HepG2 (cell line): ENCODE data around the gene UBQLN4. TPM values are rescaled to one million over a fixed set of nuclear protein-coding genes. Genes with fewer than 3 reads are reported as not detected.
A peak's percentile ranks its signal among the peaks of the same experiment; 100 is the strongest.

Experiments
- ATAC-seq: fragments of 200-7000 bp; cut with Tn5 transposase; 3 replicates; pipeline ENCODE4 v1.9.1; 2020; ENCODE audit warnings: mild to moderate bottlenecking, moderate library complexity
- BruUV-seq: library from RNA; stranded (reverse); fragments of 400-500 nt; replicated peaks from 2 replicates; lab custom pipeline; 2021; lab: Mats Ljungman, UMichigan
- CTCF ChIA-PET: fragments of 300-600 bp; formaldehyde crosslinking; extraction: SDS; loops from one replicate; lab custom pipeline; 2021; ENCODE audit warnings: low total read pairs, inconsistent platforms, low intra/inter-chr PET ratio; lab: Yijun Ruan, JAX
- POLR2A ChIA-PET: fragments of 350-600 bp; sonication (Branson Sonifier 250); formaldehyde crosslinking; loops from one replicate; lab custom pipeline; 2020; ENCODE audit warnings: antibody characterized with exemption, inconsistent platforms; lab: Yijun Ruan, JAX
- DNase-seq: peaks from one replicate; pipeline ENCODE4 v3.0.0-alpha.2; 2015; ENCODE audit warnings: low spot score
- FAIRE-seq: peaks from 3 replicates; lab custom pipeline; 2011; peaks lifted over from hg19 to GRCh38; lab: Jason Lieb, UNC
- H2AFZ ChIP-seq: one replicate; pipeline ENCODE4 v1.6.1; 2011; ENCODE audit warnings: low read length, inconsistent platforms
- H3K27ac ChIP-seq: fragments of 300-600 bp; 3 replicates; pipeline ENCODE4 v1.8.0; 2011; ENCODE audit warnings: mixed run types, mild to moderate bottlenecking, mixed read lengths, low read length, inconsistent platforms; ENCODE audit not compliant: insufficient read depth; ENCODE audit errors: extremely low read length
- H3K27me3 ChIP-seq, 2 experiments: fragments of 200-600 bp in 1 of 2; 2 replicates in 1 of 2; 3 replicates in 1 of 2; pipeline versions ENCODE4 v1.6.0 to v1.8.0; 2011; ENCODE audit warnings: low read length in 2 of 2, mild to moderate bottlenecking in 2 of 2, moderate library complexity in 2 of 2, inconsistent platforms in 1 of 2; ENCODE audit not compliant: insufficient read depth in 2 of 2, control insufficient read depth in 1 of 2
- H3K36me3 ChIP-seq, 2 experiments: fragments of 200-600 bp in 1 of 2; replicated peaks in 1 of 2; 2 replicates in 1 of 2; 3 replicates in 1 of 2; pipeline versions ENCODE4 v1.5.1 to v1.8.0; 2011; ENCODE audit warnings: low read length in 2 of 2, inconsistent platforms in 1 of 2; ENCODE audit not compliant: insufficient read depth in 2 of 2, control insufficient read depth in 1 of 2
- H3K4me1 ChIP-seq: 2 replicates; pipeline ENCODE4 v1.5.1; 2012; ENCODE audit warnings: low read length, inconsistent platforms; ENCODE audit not compliant: insufficient read depth
- H3K4me2 ChIP-seq: 2 replicates; pipeline ENCODE4 v1.6.0; 2011; ENCODE audit warnings: low read depth, low read length, inconsistent platforms
- H3K4me3 ChIP-seq, 3 experiments: fragments of 200-600 bp in 1 of 3; sonication (generic), shearing (Covaris generic) in 1 of 3; replicated peaks in 1 of 3; 2 replicates each; pipeline ENCODE4 v1.5.1; 2011 to 2016; ENCODE audit warnings: low read length in 3 of 3, inconsistent platforms in 2 of 3, low read depth in 2 of 3, mild to moderate bottlenecking in 2 of 3, control low read depth in 1 of 3, mixed read lengths in 1 of 3; ENCODE audit not compliant: insufficient read depth in 1 of 3
- H3K79me2 ChIP-seq: one replicate; pipeline ENCODE4 v1.6.1; 2011; ENCODE audit warnings: low read length, inconsistent platforms; ENCODE audit not compliant: insufficient read depth
- H3K9ac ChIP-seq: 2 replicates; pipeline ENCODE4 v1.6.0; 2011; ENCODE audit warnings: mild to moderate bottlenecking, low read depth, low read length, inconsistent platforms; ENCODE audit not compliant: insufficient read depth
- H3K9me3 ChIP-seq: 2 replicates; pipeline ENCODE4 v1.5.1; 2012; ENCODE audit warnings: mild to moderate bottlenecking, low read length
- H4K20me1 ChIP-seq: 2 replicates; pipeline ENCODE4 v1.6.0; 2011; ENCODE audit warnings: inconsistent platforms, mild to moderate bottlenecking, low read length, moderate library complexity; ENCODE audit not compliant: insufficient read depth
- AGO2 ChIP-seq: fragments of 200-400 bp; formaldehyde crosslinking; optimal IDR thresholded peaks from 2 replicates; pipeline ENCODE3; 2017; ENCODE audit warnings: mild to moderate bottlenecking, low read depth, low read length, moderate library complexity
- BHLHE40 ChIP-seq: IDR thresholded peaks from 2 replicates; pipeline ENCODE4 v1.6.1; 2011; ENCODE audit warnings: low read length, improper control_type of control experiment
- EP300 ChIP-seq, 3 experiments: sonication (generic) in 1 of 3; formaldehyde crosslinking in 1 of 3; IDR thresholded peaks; 2 replicates each; pipeline versions ENCODE4 v1.5.1 to v1.6.1; 2011 to 2020; ENCODE audit warnings: low read depth in 2 of 3, low read length in 2 of 3, borderline replicate concordance in 1 of 3, improper control_type of control experiment in 1 of 3, mild to moderate bottlenecking in 1 of 3, missing genetic modification reagents in 1 of 3, moderate library complexity in 1 of 3
- ETV6 ChIP-seq: sonication (generic); formaldehyde crosslinking; conservative IDR thresholded peaks from 2 replicates; pipeline ENCODE4 v1.4.0; 2020; ENCODE audit warnings: missing genetic modification reagents
- EZH2 ChIP-seq: conservative IDR thresholded peaks from 2 replicates; pipeline ENCODE4 v1.6.1; 2012; ENCODE audit warnings: mild to moderate bottlenecking, low read depth, low read length, moderate library complexity
- FOXO1 ChIP-seq: sonication (generic); formaldehyde crosslinking; IDR thresholded peaks from 2 replicates; pipeline ENCODE4 v1.4.0; 2020; ENCODE audit warnings: missing genetic modification reagents
- GATAD1 ChIP-seq: IDR thresholded peaks from 2 replicates; pipeline ENCODE4 v1.6.1; 2016; ENCODE audit warnings: missing genetic modification reagents, missing compliant biosample characterization
- HMGA1 ChIP-seq: sonication (generic); formaldehyde crosslinking; conservative IDR thresholded peaks from 2 replicates; pipeline ENCODE4 v1.4.0; 2020; ENCODE audit warnings: missing genetic modification reagents
- HOXA3 ChIP-seq: sonication (generic); formaldehyde crosslinking; IDR thresholded peaks from 2 replicates; pipeline ENCODE4 v1.5.0; 2020; ENCODE audit warnings: missing genetic modification reagents
- KLF16 ChIP-seq, 2 experiments: sonication (generic) in 1 of 2; formaldehyde crosslinking in 1 of 2; IDR thresholded peaks; 2 replicates each; pipeline versions ENCODE4 v1.6.1 to v1.8.0; 2016 to 2023; ENCODE audit warnings: missing genetic modification reagents in 2 of 2, missing compliant biosample characterization in 1 of 2
- MIXL1 ChIP-seq: IDR thresholded peaks from 2 replicates; pipeline ENCODE4 v1.6.1; 2016
- NFATC3 ChIP-seq: sonication (generic); formaldehyde crosslinking; IDR thresholded peaks from 2 replicates; pipeline ENCODE4 v1.5.1; 2020; ENCODE audit warnings: mild to moderate bottlenecking, missing genetic modification reagents
- SAP130 ChIP-seq: IDR thresholded peaks from 2 replicates; pipeline ENCODE4 v1.6.1; 2016; ENCODE audit warnings: low read depth
- ZNF430 ChIP-seq: sonication (generic); formaldehyde crosslinking; IDR thresholded peaks from 2 replicates; pipeline ENCODE4 v1.9.0; 2021; ENCODE audit warnings: mild to moderate bottlenecking, missing genetic modification reagents
- ZNF580 ChIP-seq: IDR thresholded peaks from 2 replicates; pipeline ENCODE4 v1.6.1; 2016; ENCODE audit warnings: low read depth, borderline replicate concordance
- ZNF761 ChIP-seq: sonication (generic); formaldehyde crosslinking; conservative IDR thresholded peaks from 2 replicates; pipeline ENCODE4 v1.4.0; 2020; ENCODE audit warnings: mild to moderate bottlenecking, missing genetic modification reagents
- ZZZ3 ChIP-seq: sonication (generic); formaldehyde crosslinking; IDR thresholded peaks from 2 replicates; pipeline ENCODE4 v1.4.0; 2020; ENCODE audit warnings: missing genetic modification reagents, mild to moderate bottlenecking, borderline replicate concordance
- WGBS: methylation state at CpG from one replicate; pipeline ENCODE4 v1.1.6; 2017; ENCODE audit warnings: low lambda C conversion rate; 5-methylcytosine and 5-hydroxymethylcytosine counted together
- in situ Hi-C: cut with HindIII; loops from 2 replicates; pipeline ENCODE4 v1.10.0; 2017; ENCODE audit warnings: low pct_unique_long_range_greater_than_20kb; ENCODE audit not compliant: extremely low pct_ligation_motif_present
- intact Hi-C: fragments of 100-400 bp; cut with micrococcal nuclease; formaldehyde crosslinking; loops from one replicate; pipeline ENCODE4 v1.10.0; 2022; ENCODE audit not compliant: unreplicated experiment
- polyA plus RNA-seq, 8 experiments: library from polyadenylated mRNA; depleted of rRNA in 3 of 8; stranded (reverse) in 7 of 8; unstranded in 1 of 8; fragments of >200 nt; fragmentation: Illumina TruSeq in 4 of 8; extraction: Trizol in 4 of 8; gene quantifications; 2 replicates each; pipeline versions ENCODE4 v1.2.1 to v1.2.3, GENCODE V29; 2011 to 2016; ENCODE audit warnings: low read depth in 4 of 8, missing spikeins in 1 of 8, mixed read lengths in 1 of 8; ENCODE audit not compliant: insufficient read depth in 1 of 8
- total RNA-seq, 5 experiments: library from RNA; depleted of rRNA; stranded (reverse); fragments of >200 nt; fragmentation: Illumina TruSeq; extraction: Trizol; gene quantifications; 2 replicates each; pipeline ENCODE4 v1.2.3, GENCODE V29; 2016; ENCODE audit warnings: low read depth in 1 of 5
- TF ChIP-seq, protein P1 (sequence below): sonication (generic); formaldehyde crosslinking; IDR thresholded peaks from 2 replicates; pipeline ENCODE4 v1.9.0; 2021; ENCODE audit warnings: missing genetic modification reagents, mild to moderate bottlenecking, borderline replicate concordance
- TF ChIP-seq, protein P2 (sequence below): IDR thresholded peaks from 2 replicates; pipeline ENCODE4 v1.6.1; 2016; ENCODE audit warnings: mild to moderate bottlenecking, missing biosample characterization, missing genetic modification reagents

Gene UBQLN4
- total and polyA plus RNA-seq, 2 of the 13 experiments (the other 11 are each of a cell fraction or from before 2014, with no cell fraction given): 31.5 to 39.8 TPM

DNA sequence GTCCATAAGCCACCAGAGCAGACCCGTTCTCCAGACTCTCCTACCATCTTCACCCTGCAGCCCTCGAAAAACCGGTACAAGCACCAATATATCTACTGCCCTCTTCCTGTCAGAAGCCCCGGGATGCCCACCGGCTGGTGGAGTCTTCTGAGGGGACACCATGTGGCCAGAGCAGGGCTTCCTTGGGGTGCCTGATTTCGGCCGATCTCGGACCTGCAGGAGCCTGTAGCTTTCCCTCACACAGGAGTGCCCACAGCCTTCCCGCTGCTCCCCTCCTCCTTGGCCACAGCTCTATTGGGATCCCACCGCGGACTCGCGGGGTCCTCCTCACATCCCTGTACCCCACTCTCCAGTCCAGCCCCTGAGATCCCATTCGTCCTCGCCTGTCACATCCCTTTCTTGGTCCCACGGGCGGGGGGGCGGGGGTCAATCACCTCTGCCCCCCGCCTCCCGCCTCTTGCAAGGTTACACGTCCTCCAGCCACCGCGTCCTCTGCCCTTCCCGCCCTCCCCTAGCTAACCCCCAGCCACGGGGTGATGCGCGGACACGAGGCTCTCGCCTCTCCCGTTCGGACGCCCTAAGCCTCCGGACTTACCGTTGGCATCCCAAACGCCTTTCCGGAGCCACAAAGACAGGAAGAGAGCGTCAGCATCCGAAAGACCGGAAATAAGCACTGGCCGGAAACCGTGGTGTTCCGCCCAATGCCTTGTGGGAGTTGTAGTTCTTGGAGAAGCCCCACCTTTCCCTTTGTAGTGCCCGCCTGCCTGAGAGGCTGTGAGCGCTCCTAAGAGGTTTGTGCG lies 33.1 kb downstream of the UBQLN4 start, which contains the start of gene SSR2:
SSR2 (minus strand) TSS at position 659 of the 800 bp plus-strand sequence. CDS start 784 bp downstream, outside the sequence.
- POLR2A ChIA-PET: interaction anchor here (0.6 to 0.8 kb wide), 4 partner anchors 19 to 190 kb away, joined by 3 read pairs; no protein-coding TSS in a partner anchor
- Histone ChIP-seq H3K4me2 (peak within 1 kb of the TSS; percentile 92), H3K27me3 (no peaks in the 10 kb centered on the region; a peak in 1 of 5 replicates), H2AFZ (peak within 1 kb of the TSS; percentile 89), H3K27ac (peak within 1 kb of the TSS; percentile 54), H4K20me1 (0 out of 2 replicates have a peak, but pooled peaks cover 2% of the 10 kb centered on the region), H3K4me3 (peak within 1 kb of the TSS; percentile 92), H3K79me2 (peaks cover 19% of the 10 kb centered on the region), H3K9ac (peak within 1 kb of the TSS; percentile 82), H3K4me1 (peaks cover 33% of the 10 kb centered on the region), H3K9me3 (no peaks in the 10 kb centered on the region), H3K36me3 (peaks cover 1 to 9% of the 10 kb centered on the region in 2 experiments; a peak in 3 of 5 replicates)
- ATAC-seq (peak; percentile 97), DNase-seq (peak; percentile 92), FAIRE-seq (peak; percentile 89)
- BruUV-seq: no TSS peak
- CTCF ChIA-PET: interaction anchor here (0.5 kb wide), 1 partner anchor 10 kb away, joined by 3 read pairs; no protein-coding TSS in a partner anchor
- in situ Hi-C loops: no loop called here
- intact Hi-C loops: loop anchor here (2.0 kb wide), 1 partner anchor 46 kb away; no protein-coding TSS in a partner anchor
- under 1% methylated on average over 35 of the region's 45 CpGs for WGBS
- TF ChIP-seq ZNF761 (CRISPR knock-in tag) (no peak), GATAD1 (CRISPR knock-in tag) (peak; percentile 87), BHLHE40 (no peak), ETV6 (CRISPR knock-in tag) (0 out of 2 replicates have a peak, but pooled peaks have one; percentile 26), KLF16 (CRISPR knock-in tag; IDR thresholded peaks at IDR 0.05) (peak in 1 of 2 experiments; percentile 44; a peak in 1 of 4 replicates), ZNF580 (CRISPR knock-in tag) (0 out of 2 replicates have a peak, but pooled peaks have one; percentile 48), EP300 (IDR thresholded peaks at IDR 0.05; ENCODE audit: low read depth in 2 of 2, low read length in 2 of 2) (0 out of 4 replicates have a peak, but pooled peaks of 1 of the 2 experiments have one; percentile 24), EP300 (CRISPR knock-in tag; IDR thresholded peaks at IDR 0.05; ENCODE audit: borderline replicate concordance) (no peak), ZNF430 (CRISPR knock-in tag) (0 out of 2 replicates have a peak, but pooled peaks have one; percentile 35), EZH2 (no peak), MIXL1 (CRISPR knock-in tag) (peak; percentile 75), AGO2 (peak; percentile 31), ZZZ3 (no peak), HOXA3 (peak; percentile 68; the same call in 1 of the 2 replicates), HMGA1 (no peak), NFATC3 (CRISPR knock-in tag) (no peak), FOXO1 (0 out of 2 replicates have a peak, but pooled peaks have one; percentile 34), SAP130 (peak; percentile 93)
- TF ChIP-seq, protein P1, sequence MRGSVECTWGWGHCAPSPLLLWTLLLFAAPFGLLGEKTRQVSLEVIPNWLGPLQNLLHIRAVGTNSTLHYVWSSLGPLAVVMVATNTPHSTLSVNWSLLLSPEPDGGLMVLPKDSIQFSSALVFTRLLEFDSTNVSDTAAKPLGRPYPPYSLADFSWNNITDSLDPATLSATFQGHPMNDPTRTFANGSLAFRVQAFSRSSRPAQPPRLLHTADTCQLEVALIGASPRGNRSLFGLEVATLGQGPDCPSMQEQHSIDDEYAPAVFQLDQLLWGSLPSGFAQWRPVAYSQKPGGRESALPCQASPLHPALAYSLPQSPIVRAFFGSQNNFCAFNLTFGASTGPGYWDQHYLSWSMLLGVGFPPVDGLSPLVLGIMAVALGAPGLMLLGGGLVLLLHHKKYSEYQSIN (CRISPR knock-in tag): no peak
- TF ChIP-seq, protein P2, sequence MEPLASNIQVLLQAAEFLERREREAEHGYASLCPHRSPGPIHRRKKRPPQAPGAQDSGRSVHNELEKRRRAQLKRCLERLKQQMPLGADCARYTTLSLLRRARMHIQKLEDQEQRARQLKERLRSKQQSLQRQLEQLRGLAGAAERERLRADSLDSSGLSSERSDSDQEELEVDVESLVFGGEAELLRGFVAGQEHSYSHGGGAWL (CRISPR knock-in tag): peak; percentile 59; the same call in 1 of the 2 replicates
